ENCODE measurements around the gene CAMK2D.

CAMK2D gene

GRCh38 chr4:113665036-113665435, 96.5 kb downstream of the CAMK2D start:
- Histone ChIP-seq H3K36me3 (ENCODE audit: control insufficient read depth in 4 of 4, insufficient read depth in 4 of 4, low read length in 3 of 4) (peaks cover 0 to 2% (median 0%) of the 10 kb centered on the region in 4 experiments), H3K4me3 (ENCODE audit: control insufficient read depth in 1 of 7, extremely low read depth in 1 of 7, insufficient read depth in 4 of 7, low read depth in 2 of 7, low read length in 6 of 7) (no peak overlapping the region), H3K4me1 (ENCODE audit: control extremely low read depth in 1 of 4, control insufficient read depth in 4 of 4, insufficient read depth in 4 of 4, low read length in 3 of 4) (peaks cover 0 to 3% (median 1%) of the 10 kb centered on the region in 4 experiments), H3K27ac (ENCODE audit: insufficient read depth in 1 of 2, low read depth in 1 of 2, low read length in 2 of 2, poor library complexity in 1 of 2, severe bottlenecking in 2 of 2) (no peak overlapping the region), H3K27me3 (replicated peaks in 2 of 5; ENCODE audit: control insufficient read depth in 4 of 5, insufficient read depth in 5 of 5, low read length in 4 of 5) (no peaks in the 10 kb centered on the region), H3K9me3 (ENCODE audit: control extremely low read depth in 1 of 5, control insufficient read depth in 4 of 5, insufficient read depth in 2 of 5, low read depth in 1 of 5, low read length in 4 of 5) (no peaks in the 10 kb centered on the region)
- DNase-seq: no peak
- ChIA-PET POLR2A (interaction anchor here (0.9 kb wide), 1 partner anchor 21 kb away, joined by 3 read pairs; no protein-coding TSS in a partner anchor), CTCF (no interaction called here)
- 100% methylated on average over 1 of the region's 1 CpG for WGBS (ENCODE audit: insufficient coverage)

GRCh38 chr4:113662581-113662980, 99.0 kb downstream of the CAMK2D start:
- Histone ChIP-seq H3K27me3 (replicated peaks in 2 of 5; ENCODE audit: control insufficient read depth in 4 of 5, insufficient read depth in 5 of 5, low read length in 4 of 5) (no peaks in the 10 kb centered on the region), H3K4me3 (ENCODE audit: control insufficient read depth in 1 of 7, extremely low read depth in 1 of 7, insufficient read depth in 4 of 7, low read depth in 2 of 7, low read length in 6 of 7) (no peak overlapping the region), H3K36me3 (ENCODE audit: control insufficient read depth in 4 of 4, insufficient read depth in 4 of 4, low read length in 3 of 4) (peaks cover 0 to 2% (median 0%) of the 10 kb centered on the region in 4 experiments), H3K4me1 (ENCODE audit: control extremely low read depth in 1 of 4, control insufficient read depth in 4 of 4, insufficient read depth in 4 of 4, low read length in 3 of 4) (peaks cover 0 to 9% (median 1%) of the 10 kb centered on the region in 4 experiments), H3K9me3 (ENCODE audit: control extremely low read depth in 1 of 5, control insufficient read depth in 4 of 5, insufficient read depth in 2 of 5, low read depth in 1 of 5, low read length in 4 of 5) (no peaks in the 10 kb centered on the region), H3K27ac (ENCODE audit: insufficient read depth in 1 of 2, low read depth in 1 of 2, low read length in 2 of 2, poor library complexity in 1 of 2, severe bottlenecking in 2 of 2) (no peak overlapping the region)
- DNase-seq: no peak
- CTCF ChIA-PET: no interaction called here
- POLR2A ChIA-PET: no interaction called here
- WGBS (ENCODE audit: insufficient coverage): no CpG with 5 or more reads among the region's 3 CpGs

- Histone ChIP-seq H3K4me1 (ENCODE audit: control extremely low read depth in 1 of 4, control insufficient read depth in 4 of 4, insufficient read depth in 4 of 4, low read length in 3 of 4) (peaks cover 0 to 7% (median 0%) of the 10 kb centered on the region in 4 experiments), H3K9me3 (ENCODE audit: control extremely low read depth in 1 of 5, control insufficient read depth in 4 of 5, insufficient read depth in 2 of 5, low read depth in 1 of 5, low read length in 4 of 5) (no peaks in the 10 kb centered on the region), H3K4me3 (ENCODE audit: control insufficient read depth in 1 of 7, extremely low read depth in 1 of 7, insufficient read depth in 4 of 7, low read depth in 2 of 7, low read length in 6 of 7) (no peak overlapping the region), H3K27ac (ENCODE audit: insufficient read depth in 1 of 2, low read depth in 1 of 2, low read length in 2 of 2, poor library complexity in 1 of 2, severe bottlenecking in 2 of 2) (no peak overlapping the region), H3K36me3 (ENCODE audit: control insufficient read depth in 4 of 4, insufficient read depth in 4 of 4, low read length in 3 of 4) (peaks cover 0 to 2% (median 0%) of the 10 kb centered on the region in 4 experiments), H3K27me3 (replicated peaks in 2 of 5; ENCODE audit: control insufficient read depth in 4 of 5, insufficient read depth in 5 of 5, low read length in 4 of 5) (no peaks in the 10 kb centered on the region)
- DNase-seq: no peak
- ChIA-PET CTCF (no interaction called here), POLR2A (no interaction called here)
- 100% methylated on average over 1 of the region's 1 CpG for WGBS (ENCODE audit: insufficient coverage)
Measured at GRCh38 chr4:113659127-113659526, 102.4 kb downstream of the CAMK2D start.

GRCh38 chr4:113657586-113658233, 103.8 kb downstream of the CAMK2D start:
- ChIA-PET CTCF (interaction anchor here (0.7 kb wide), 1 partner anchor 134 kb away, joined by 3 read pairs; no protein-coding TSS in a partner anchor), POLR2A (no interaction called here)
- no CpG with 5 or more reads among the region's 3 CpGs for WGBS (ENCODE audit: insufficient coverage)
- Histone ChIP-seq H3K27ac (ENCODE audit: insufficient read depth in 1 of 2, low read depth in 1 of 2, low read length in 2 of 2, poor library complexity in 1 of 2, severe bottlenecking in 2 of 2) (no peak overlapping the region), H3K27me3 (replicated peaks in 2 of 5; ENCODE audit: control insufficient read depth in 4 of 5, insufficient read depth in 5 of 5, low read length in 4 of 5) (no peaks in the 10 kb centered on the region), H3K9me3 (ENCODE audit: control extremely low read depth in 1 of 5, control insufficient read depth in 4 of 5, insufficient read depth in 2 of 5, low read depth in 1 of 5, low read length in 4 of 5) (no peaks in the 10 kb centered on the region), H3K36me3 (ENCODE audit: control insufficient read depth in 4 of 4, insufficient read depth in 4 of 4, low read length in 3 of 4) (no peaks in the 10 kb centered on the region), H3K4me3 (ENCODE audit: control insufficient read depth in 1 of 7, extremely low read depth in 1 of 7, insufficient read depth in 4 of 7, low read depth in 2 of 7, low read length in 6 of 7) (no peak overlapping the region), H3K4me1 (ENCODE audit: control extremely low read depth in 1 of 4, control insufficient read depth in 4 of 4, insufficient read depth in 4 of 4, low read length in 3 of 4) (peaks cover 0 to 7% (median 0%) of the 10 kb centered on the region in 4 experiments)
- no peak for DNase-seq

GRCh38 chr4:113653871-113654270, 107.7 kb downstream of the CAMK2D start:
- no CpG with 5 or more reads among the region's 3 CpGs for whole genome bisulfite sequencing (ENCODE audit: insufficient coverage)
- Histone ChIP-seq H3K4me3 (ENCODE audit: control insufficient read depth in 1 of 7, extremely low read depth in 1 of 7, insufficient read depth in 4 of 7, low read depth in 2 of 7, low read length in 6 of 7) (no peak overlapping the region), H3K27me3 (replicated peaks in 2 of 5; ENCODE audit: control insufficient read depth in 4 of 5, insufficient read depth in 5 of 5, low read length in 4 of 5) (no peaks in the 10 kb centered on the region), H3K9me3 (ENCODE audit: control extremely low read depth in 1 of 5, control insufficient read depth in 4 of 5, insufficient read depth in 2 of 5, low read depth in 1 of 5, low read length in 4 of 5) (no peaks in the 10 kb centered on the region), H3K27ac (ENCODE audit: insufficient read depth in 1 of 2, low read depth in 1 of 2, low read length in 2 of 2, poor library complexity in 1 of 2, severe bottlenecking in 2 of 2) (no peak overlapping the region), H3K36me3 (ENCODE audit: control insufficient read depth in 4 of 4, insufficient read depth in 4 of 4, low read length in 3 of 4) (no peaks in the 10 kb centered on the region), H3K4me1 (ENCODE audit: control extremely low read depth in 1 of 4, control insufficient read depth in 4 of 4, insufficient read depth in 4 of 4, low read length in 3 of 4) (peaks cover 0 to 5% (median 0%) of the 10 kb centered on the region in 4 experiments)
- ChIA-PET POLR2A (no interaction called here), CTCF (no interaction called here)
- no peak for DNase-seq

GRCh38 chr4:113646442-113646822, 115.1 kb downstream of the CAMK2D start:
- no peak overlapping the region for H3K27ac ChIP-seq (ENCODE audit: insufficient read depth in 1 of 2, low read depth in 1 of 2, low read length in 2 of 2, poor library complexity in 1 of 2, severe bottlenecking in 2 of 2)
- POLR2A ChIA-PET: no interaction called here
- no peak overlapping the region for H3K4me3 ChIP-seq (ENCODE audit: control insufficient read depth in 1 of 7, extremely low read depth in 1 of 7, insufficient read depth in 4 of 7, low read depth in 2 of 7, low read length in 6 of 7)
- 100% methylated on average over 1 of the region's 2 CpGs for WGBS (ENCODE audit: insufficient coverage)
- H3K27me3 ChIP-seq (replicated peaks in 2 of 5; ENCODE audit: control insufficient read depth in 4 of 5, insufficient read depth in 5 of 5, low read length in 4 of 5): no peaks in the 10 kb centered on the region
- CTCF ChIA-PET: no interaction called here
- no peaks in the 10 kb centered on the region for H3K36me3 ChIP-seq (ENCODE audit: control insufficient read depth in 4 of 4, insufficient read depth in 4 of 4, low read length in 3 of 4)
- peaks cover 0 to 2% (median 0%) of the 10 kb centered on the region in 5 experiments for H3K9me3 ChIP-seq (ENCODE audit: control extremely low read depth in 1 of 5, control insufficient read depth in 4 of 5, insufficient read depth in 2 of 5, low read depth in 1 of 5, low read length in 4 of 5)
- peaks cover 0 to 7% (median 4%) of the 10 kb centered on the region in 4 experiments for H3K4me1 ChIP-seq (ENCODE audit: control extremely low read depth in 1 of 4, control insufficient read depth in 4 of 4, insufficient read depth in 4 of 4, low read length in 3 of 4)
- no peak for DNase-seq

GRCh38 chr4:113645771-113646441, 115.6 kb downstream of the CAMK2D start:
- 37% methylated on average over 2 of the region's 5 CpGs for WGBS (ENCODE audit: insufficient coverage)
- Histone ChIP-seq H3K27me3 (replicated peaks in 2 of 5; ENCODE audit: control insufficient read depth in 4 of 5, insufficient read depth in 5 of 5, low read length in 4 of 5) (no peaks in the 10 kb centered on the region), H3K9me3 (ENCODE audit: control extremely low read depth in 1 of 5, control insufficient read depth in 4 of 5, insufficient read depth in 2 of 5, low read depth in 1 of 5, low read length in 4 of 5) (peaks cover 0 to 2% (median 0%) of the 10 kb centered on the region in 5 experiments), H3K27ac (ENCODE audit: insufficient read depth in 1 of 2, low read depth in 1 of 2, low read length in 2 of 2, poor library complexity in 1 of 2, severe bottlenecking in 2 of 2) (no peak overlapping the region), H3K4me1 (ENCODE audit: control extremely low read depth in 1 of 4, control insufficient read depth in 4 of 4, insufficient read depth in 4 of 4, low read length in 3 of 4) (peaks cover 0 to 7% (median 6%) of the 10 kb centered on the region in 4 experiments), H3K36me3 (ENCODE audit: control insufficient read depth in 4 of 4, insufficient read depth in 4 of 4, low read length in 3 of 4) (no peaks in the 10 kb centered on the region), H3K4me3 (ENCODE audit: control insufficient read depth in 1 of 7, extremely low read depth in 1 of 7, insufficient read depth in 4 of 7, low read depth in 2 of 7, low read length in 6 of 7) (no peak overlapping the region)
- POLR2A ChIA-PET: no interaction called here
- DNase-seq: peak in 2 of 3 donors; percentile 9 to 22
- CTCF ChIA-PET: interaction anchor here (0.6 kb wide), 1 partner anchor 114 kb away, joined by 3 read pairs; no protein-coding TSS in a partner anchor
